Ectodermal cell (in vitro differentiated cells): ENCODE measurements around the gene NCS1.

Experiments
- H3K27ac ChIP-seq: 2 replicates; pipeline ENCODE4 v1.7.0; 2013; ENCODE audit warnings: mild to moderate bottlenecking, low read depth, low read length; ENCODE audit not compliant: insufficient read depth, poor library complexity, severe bottlenecking
- H3K27me3 ChIP-seq: 2 replicates; pipeline ENCODE4 v1.7.0; 2013; ENCODE audit warnings: mild to moderate bottlenecking, low read length; ENCODE audit not compliant: insufficient read depth, control insufficient read depth, poor library complexity, severe bottlenecking
- H3K36me3 ChIP-seq: one replicate; pipeline ENCODE4 v1.7.0; 2013; ENCODE audit warnings: low read length; ENCODE audit not compliant: control insufficient read depth, insufficient read depth
- H3K4me1 ChIP-seq: one replicate; pipeline ENCODE4 v1.7.0; 2013; ENCODE audit warnings: low read length; ENCODE audit not compliant: control insufficient read depth, insufficient read depth
- H3K4me3 ChIP-seq: 2 replicates; pipeline ENCODE4 v1.7.0; 2013; ENCODE audit warnings: low read depth, low read length, control low read depth; ENCODE audit not compliant: insufficient read depth
- H3K9me3 ChIP-seq: 2 replicates; pipeline ENCODE4 v1.7.0; 2013; ENCODE audit warnings: mild to moderate bottlenecking, low read length, moderate library complexity; ENCODE audit not compliant: control insufficient read depth
- WGBS, 2 experiments: methylation state at CpG; one replicate each; pipeline ENCODE4 v1.1.7; 2013; ENCODE audit warnings: missing lambda C conversion rate in 2 of 2; 5-methylcytosine and 5-hydroxymethylcytosine counted together

NCS1 gene

DNA sequence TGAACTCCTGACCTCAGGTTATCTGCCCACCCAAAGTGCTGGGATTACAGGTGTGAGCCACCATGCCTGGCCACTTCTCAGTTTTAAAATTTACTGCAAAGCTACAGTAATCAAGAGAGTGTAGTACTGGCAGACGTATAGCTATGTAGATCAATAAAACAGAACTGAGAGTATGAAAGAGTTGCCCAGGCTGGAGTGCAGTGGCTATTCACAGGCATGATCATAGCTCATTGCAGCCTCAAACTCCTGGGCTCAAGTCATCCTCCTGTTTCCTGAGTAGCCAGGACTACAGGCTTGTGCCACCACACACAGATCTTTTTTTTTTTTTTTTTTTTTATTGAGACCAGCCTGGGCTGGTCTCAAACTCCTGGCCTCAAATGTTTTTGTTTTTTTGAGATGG is 26.5 kb upstream of the NCS1 start:
- 93 to 100% methylated on average over 1 of the region's 1 CpG for WGBS, 2 experiments

DNA sequence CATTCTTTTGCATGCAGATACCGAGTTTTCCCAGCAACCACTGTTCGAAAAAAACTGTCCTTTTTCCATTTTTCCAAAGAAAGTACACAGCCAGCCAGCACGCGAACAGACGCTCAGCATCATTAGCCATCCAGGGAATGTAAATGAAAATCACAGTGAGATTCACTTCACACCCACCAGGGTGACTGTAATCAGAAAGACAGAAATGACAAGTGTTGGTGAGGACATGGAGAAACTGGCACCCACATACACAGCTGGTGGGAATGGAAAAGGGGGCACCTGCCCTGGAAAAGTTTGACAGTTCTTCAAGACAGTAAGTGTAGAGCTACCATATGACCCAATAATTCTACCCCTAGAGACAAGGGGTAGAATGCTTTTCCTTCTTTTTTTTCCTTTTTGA is 25.0 kb upstream of the NCS1 start:
- no peak overlapping the region for H3K4me3 ChIP-seq
- H3K27ac ChIP-seq: no peak overlapping the region
- no peaks in the 10 kb centered on the region for H3K27me3 ChIP-seq
- no peaks in the 10 kb centered on the region for H3K36me3 ChIP-seq
- H3K9me3 ChIP-seq: no peaks in the 10 kb centered on the region
- 92 to 94% methylated on average over 5 of the region's 5 CpGs for WGBS, 2 experiments
- H3K4me1 ChIP-seq: no peaks in the 10 kb centered on the region

More for the DNA sequence above, 26.5 kb upstream of the NCS1 start:
- no peaks in the 10 kb centered on the region for H3K27me3 ChIP-seq
- H3K36me3 ChIP-seq: no peaks in the 10 kb centered on the region
- no peak overlapping the region for H3K4me3 ChIP-seq
- H3K27ac ChIP-seq: no peak overlapping the region
- H3K9me3 ChIP-seq: no peaks in the 10 kb centered on the region
- no peaks in the 10 kb centered on the region for H3K4me1 ChIP-seq

DNA sequence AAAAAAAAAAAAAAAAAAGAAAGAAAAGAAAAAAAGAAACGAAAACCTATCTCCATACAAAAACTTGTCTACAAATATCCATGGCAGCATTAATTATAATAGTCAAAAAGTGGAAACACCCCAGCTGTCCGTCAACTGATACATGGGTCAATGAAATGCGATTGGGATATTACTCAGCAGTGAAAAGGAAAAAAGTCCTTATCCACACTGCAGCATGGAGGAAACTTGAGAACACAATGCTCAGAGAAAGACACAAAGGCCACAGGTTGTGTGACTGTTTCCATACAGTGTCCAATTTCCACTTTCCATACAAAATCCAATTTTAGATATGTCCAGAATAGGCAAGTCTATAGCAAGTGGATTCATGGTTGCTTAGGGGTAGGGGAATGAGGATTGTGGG is 24.3 kb upstream of the NCS1 start:
- Histone ChIP-seq H3K4me3 (no peak overlapping the region), H3K27ac (no peak overlapping the region), H3K27me3 (no peaks in the 10 kb centered on the region), H3K36me3 (no peaks in the 10 kb centered on the region), H3K4me1 (no peaks in the 10 kb centered on the region), H3K9me3 (no peaks in the 10 kb centered on the region)
- 94 to 99% methylated on average over 2 of the region's 3 CpGs for WGBS, 2 experiments

DNA sequence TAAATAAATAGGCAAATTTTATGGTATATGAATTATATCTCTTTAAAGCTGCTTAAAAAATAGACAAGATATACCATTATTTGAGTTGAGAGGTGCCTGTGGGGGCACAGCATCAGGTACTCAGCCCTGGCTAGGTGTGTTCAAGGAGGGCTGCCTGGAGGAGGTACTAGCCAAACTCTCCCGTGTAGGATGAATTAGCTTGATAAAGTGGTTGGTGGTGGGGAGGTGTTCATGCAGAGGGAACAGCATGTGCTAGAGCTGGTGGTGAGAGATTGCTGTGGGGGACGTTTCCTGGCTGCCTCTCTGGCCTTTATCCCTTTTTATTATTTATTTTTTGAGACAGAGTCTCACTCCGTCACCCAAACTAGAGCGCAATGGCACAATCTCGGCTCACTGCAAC is 23.2 kb upstream of the NCS1 start:
- H3K4me1 ChIP-seq: no peaks in the 10 kb centered on the region
- no peaks in the 10 kb centered on the region for H3K36me3 ChIP-seq
- no peaks in the 10 kb centered on the region for H3K27me3 ChIP-seq
- H3K9me3 ChIP-seq: no peaks in the 10 kb centered on the region
- no peak overlapping the region for H3K4me3 ChIP-seq
- H3K27ac ChIP-seq: no peak overlapping the region
- 87 to 89% methylated on average over 5 of the region's 5 CpGs for WGBS, 2 experiments

DNA sequence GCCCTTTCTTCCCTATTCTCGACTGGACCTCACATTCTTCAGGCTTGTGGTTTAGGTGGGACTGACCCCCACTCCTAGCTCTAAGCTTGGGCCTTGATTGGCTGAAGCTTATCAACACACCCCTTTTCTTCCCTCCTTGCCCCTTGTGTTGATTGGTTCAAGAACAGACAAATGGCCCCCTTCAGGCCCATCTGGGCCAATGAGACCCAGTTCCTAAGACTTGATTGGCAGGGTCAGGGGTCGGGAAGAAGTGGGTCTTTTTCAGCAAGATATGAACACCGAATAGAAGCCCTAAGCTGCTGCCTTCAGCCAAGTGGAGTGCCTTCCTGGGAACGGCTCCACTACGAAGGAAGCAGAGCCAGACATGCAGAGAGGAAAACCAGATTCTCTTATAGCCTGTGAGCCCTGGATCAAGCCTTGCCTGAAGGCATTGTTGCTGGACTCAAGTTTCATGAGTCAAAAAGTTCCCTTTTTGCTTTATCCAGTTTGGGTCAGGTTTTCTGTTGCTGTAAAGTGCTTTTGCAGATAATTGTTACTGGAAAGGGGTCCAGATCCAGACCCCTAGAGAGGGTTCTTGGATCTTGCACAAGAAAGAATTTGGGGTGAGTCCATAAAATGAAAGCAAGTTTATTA is 22.4 kb upstream of the NCS1 start:
- no peaks in the 10 kb centered on the region for H3K9me3 ChIP-seq
- H3K4me3 ChIP-seq: no peak overlapping the region
- no peaks in the 10 kb centered on the region for H3K36me3 ChIP-seq
- no peak overlapping the region for H3K27ac ChIP-seq
- WGBS, 2 experiments: 88 to 92% methylated on average over 5 of the region's 5 CpGs
- no peaks in the 10 kb centered on the region for H3K27me3 ChIP-seq
- H3K4me1 ChIP-seq: no peaks in the 10 kb centered on the region

DNA sequence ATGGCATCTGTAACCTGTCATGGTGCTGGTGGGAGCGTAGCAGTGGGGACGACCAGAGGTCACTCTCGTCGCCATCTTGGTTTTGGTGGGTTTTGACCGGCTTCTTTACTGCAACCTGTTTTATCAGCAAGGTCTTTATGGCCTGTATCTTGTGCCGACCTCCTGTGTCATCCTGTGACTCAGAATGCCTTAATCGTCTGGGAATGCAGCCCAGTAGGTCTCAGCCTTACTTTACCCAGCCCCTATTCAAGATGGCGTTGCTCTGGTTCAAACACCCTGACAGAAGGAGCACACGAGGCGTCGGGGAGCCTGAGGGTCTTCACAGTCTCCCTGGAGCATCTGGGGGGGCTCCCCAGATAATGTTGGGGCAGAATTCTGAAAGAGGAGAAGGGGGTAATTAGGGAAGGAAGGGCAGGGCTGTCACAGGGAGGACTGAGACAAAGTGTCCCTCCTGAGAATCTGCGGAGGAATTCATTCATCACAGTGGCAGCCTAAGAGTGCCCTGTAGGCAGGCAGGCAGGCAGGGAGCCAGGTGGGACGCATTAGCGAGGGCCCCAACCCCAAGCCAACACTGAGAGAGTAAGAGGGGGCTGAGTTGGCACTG is 21.3 kb upstream of the NCS1 start:
- Histone ChIP-seq H3K27ac (no peak overlapping the region), H3K36me3 (no peaks in the 10 kb centered on the region), H3K9me3 (no peaks in the 10 kb centered on the region), H3K4me3 (no peak overlapping the region), H3K4me1 (no peaks in the 10 kb centered on the region), H3K27me3 (no peaks in the 10 kb centered on the region)
- WGBS, 2 experiments: 81 to 87% methylated on average over 14 of the region's 14 CpGs

DNA sequence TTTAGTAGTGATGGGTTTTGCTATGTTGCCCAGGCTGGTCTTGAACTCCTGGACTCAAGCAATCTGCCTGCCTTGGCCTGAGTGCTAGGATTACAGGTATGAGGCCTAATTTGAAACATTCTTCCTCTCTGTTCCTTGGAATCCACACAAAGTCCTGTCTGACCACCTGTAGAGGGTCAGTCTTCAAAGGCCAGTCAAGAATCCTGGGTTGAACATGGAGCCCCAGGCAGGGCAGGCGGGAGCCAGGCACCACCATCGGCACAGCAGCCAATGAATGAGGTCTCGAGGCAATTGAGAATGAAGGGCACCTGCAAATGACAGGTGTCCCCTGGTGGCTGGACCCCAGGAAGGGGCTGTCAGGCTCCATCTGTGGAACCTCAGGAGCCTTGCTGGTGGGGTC is 17.4 kb upstream of the NCS1 start:
- Histone ChIP-seq H3K4me3 (no peak overlapping the region), H3K4me1 (no peaks in the 10 kb centered on the region), H3K36me3 (no peaks in the 10 kb centered on the region), H3K27me3 (no peaks in the 10 kb centered on the region), H3K9me3 (no peaks in the 10 kb centered on the region), H3K27ac (no peak overlapping the region)
- 94 to 95% methylated on average over 3 of the region's 3 CpGs for WGBS, 2 experiments

DNA sequence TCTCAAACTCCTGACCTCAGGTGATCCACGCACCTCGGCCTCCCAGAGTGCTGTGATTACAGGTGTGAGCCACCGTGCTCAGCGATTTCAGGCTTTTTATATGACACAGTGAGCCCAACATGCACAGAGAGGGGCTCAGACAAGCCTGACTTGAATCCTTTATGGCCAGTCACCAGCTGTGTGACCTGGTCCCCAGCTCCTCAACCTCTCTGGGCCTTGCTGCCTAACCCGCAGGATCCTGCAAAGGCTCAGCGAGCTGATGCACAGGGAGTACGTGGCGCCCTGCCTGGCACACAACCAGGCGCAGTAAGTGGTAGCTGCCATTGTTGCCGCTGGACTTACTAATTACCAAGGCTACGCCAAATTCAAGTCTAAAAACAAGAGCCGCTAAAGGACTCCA is 16.6 kb upstream of the NCS1 start:
- WGBS, 2 experiments: 95 to 96% methylated on average over 12 of the region's 12 CpGs
- no peaks in the 10 kb centered on the region for H3K27me3 ChIP-seq
- no peaks in the 10 kb centered on the region for H3K4me1 ChIP-seq
- H3K9me3 ChIP-seq: no peaks in the 10 kb centered on the region
- H3K4me3 ChIP-seq: no peak overlapping the region
- H3K27ac ChIP-seq: no peak overlapping the region
- H3K36me3 ChIP-seq: no peaks in the 10 kb centered on the region

DNA sequence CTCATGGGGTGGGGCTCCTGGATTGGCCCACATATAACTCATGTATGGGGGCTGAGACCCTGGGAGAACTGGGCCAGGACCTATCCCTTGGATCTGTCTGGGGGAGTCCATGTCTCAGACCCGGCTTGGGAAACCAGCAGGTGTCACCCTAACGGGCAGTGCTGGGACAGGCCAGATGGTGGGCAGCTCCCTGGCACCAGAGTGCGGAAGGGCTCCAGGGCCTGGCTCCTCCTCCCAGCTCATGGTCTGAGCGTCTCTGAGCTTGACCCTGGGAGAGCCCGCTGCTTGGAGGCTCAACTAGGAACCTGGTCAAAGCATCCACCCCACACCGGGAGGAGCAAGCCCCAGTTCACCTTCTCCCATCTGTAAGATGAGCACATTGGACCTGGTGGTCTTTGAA is 15.5 kb upstream of the NCS1 start:
- no peaks in the 10 kb centered on the region for H3K9me3 ChIP-seq
- no peaks in the 10 kb centered on the region for H3K27me3 ChIP-seq
- H3K4me1 ChIP-seq: no peaks in the 10 kb centered on the region
- H3K4me3 ChIP-seq: no peak overlapping the region
- no peaks in the 10 kb centered on the region for H3K36me3 ChIP-seq
- H3K27ac ChIP-seq: no peak overlapping the region
- WGBS, 2 experiments: 84 to 85% methylated on average over 6 of the region's 6 CpGs

DNA sequence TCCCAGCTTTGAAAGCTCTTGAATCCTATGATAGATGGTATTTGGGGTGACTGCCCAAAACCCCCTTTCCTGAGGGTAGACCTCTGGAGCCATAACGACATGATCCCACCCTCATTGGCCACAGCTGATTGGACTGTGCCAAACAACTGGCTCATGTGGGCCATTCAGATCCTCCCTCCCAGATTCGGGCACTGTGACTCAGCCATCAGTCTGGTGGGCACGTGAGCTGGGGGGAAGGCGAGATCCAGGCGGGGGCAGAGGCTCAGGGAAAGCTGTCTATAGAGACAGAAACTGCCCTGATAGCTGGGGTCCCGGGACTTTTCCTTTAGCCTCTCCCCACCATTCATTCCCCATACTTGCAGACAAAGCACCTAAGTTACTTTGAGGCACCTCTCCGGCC is 15.1 kb upstream of the NCS1 start:
- Histone ChIP-seq H3K36me3 (no peaks in the 10 kb centered on the region), H3K4me3 (no peak overlapping the region), H3K27me3 (no peaks in the 10 kb centered on the region), H3K9me3 (no peaks in the 10 kb centered on the region), H3K27ac (no peak overlapping the region), H3K4me1 (no peaks in the 10 kb centered on the region)
- WGBS, 2 experiments: 91 to 93% methylated on average over 7 of the region's 7 CpGs
